Activated CD8-positive, alpha-beta T cell treated with anti-CD3 and anti-CD28 coated beads for 36 hours (primary cell): ENCODE measurements around the gene TAF1D. TPM values are rescaled to one million over a fixed set of nuclear protein-coding genes. Genes with fewer than 3 reads are reported as not detected.

ENCODE experiments used
- ATAC-seq: fragments of 200-7000 bp; cut with Tn5 transposase; one replicate; pipeline ENCODE4 v1.10.0; 2021; ENCODE audit warnings: mild to moderate bottlenecking, moderate library complexity
- CTCF ChIA-PET: fragments of 350-600 bp; sonication (Branson Sonifier 250); formaldehyde crosslinking; loops from one replicate; lab custom pipeline; 2021; ENCODE audit warnings: antibody characterized with exemption; lab: Charles Lee
- POLR2A ChIA-PET: fragments of 350-600 bp; sonication (Branson Sonifier 250); formaldehyde crosslinking; loops from one replicate; lab custom pipeline; 2021; ENCODE audit warnings: antibody characterized with exemption; lab: Charles Lee
- DNase-seq: peaks from one replicate; pipeline ENCODE4 v3.0.0-alpha.2; 2020
- H3K27ac Mint-ChIP-seq: one replicate; pipeline ENCODE4 v1.8.0; 2021; ENCODE audit warnings: mild to moderate bottlenecking, mixed read lengths
- H3K27me3 Mint-ChIP-seq: one replicate; pipeline ENCODE4 v1.8.0; 2021; ENCODE audit warnings: mixed read lengths
- H3K36me3 Mint-ChIP-seq: one replicate; pipeline ENCODE4 v1.8.0; 2021; ENCODE audit warnings: low read depth, mixed read lengths
- H3K4me1 Mint-ChIP-seq: one replicate; pipeline ENCODE4 v1.8.0; 2021; ENCODE audit warnings: low read depth, mixed read lengths
- H3K4me3 Mint-ChIP-seq: one replicate; pipeline ENCODE4 v1.8.0; 2021; ENCODE audit warnings: mild to moderate bottlenecking, moderate library complexity, mixed read lengths
- H3K9me3 Mint-ChIP-seq: one replicate; pipeline ENCODE4 v1.8.0; 2021; ENCODE audit warnings: mixed read lengths
- CTCF ChIP-seq: fragments of 200-600 bp; IDR thresholded peaks from one replicate; pipeline ENCODE4 v1.8.0; 2022; ENCODE audit warnings: antibody characterized with exemption, mild to moderate bottlenecking
- intact Hi-C: fragments of 100-400 bp; cut with micrococcal nuclease; formaldehyde crosslinking; loops from one replicate; pipeline ENCODE4 v1.10.0; 2022
- microRNA-seq: library from miRNA; unstranded; fragments of <30 nt; microRNA quantifications from one replicate; pipeline ENCODE4 v1.2.0, GENCODE V29; 2022; ENCODE audit warnings: borderline microRNAs expressed, borderline replicate concordance
- total RNA-seq, 2 experiments: library from RNA; stranded (reverse); gene quantifications; one replicate each; pipeline ENCODE4 v1.2.3, GENCODE V29; 2021

Gene TAF1D
- total RNA-seq, 2 experiments from 2014 or later, result 334 to 344 TPM

GRCh38 chr11:93686226-93686625 is 55.1 kb downstream of the TAF1D start:
- H3K27me3 Mint-ChIP-seq, result no peaks in the 10 kb centered on the region
- ChIA-PET POLR2A (no interaction called here), CTCF (no interaction called here)
- DNase-seq (no peak), ATAC-seq (no peak)
- H3K4me3 Mint-ChIP-seq, result no peak overlapping the region
- no peak for TF ChIP-seq CTCF
- no peak overlapping the region for H3K27ac Mint-ChIP-seq
- H3K36me3 Mint-ChIP-seq, result peaks cover 69% of the 10 kb centered on the region
- H3K9me3 Mint-ChIP-seq, result no peaks in the 10 kb centered on the region
- intact Hi-C loops, result no loop called here
- peaks cover 14% of the 10 kb centered on the region for H3K4me1 Mint-ChIP-seq

Small RNA genes lying within 50 kb of the gene (microRNA-seq; reads per million reads assigned to microRNA genes)
- 19.7 reads per million, percentile 46 among the genes with 10 or more reads in this experiment for gene MIR1304

Other genes starting within 250 kb of the TAF1D start
- 1 to 10 TPM; 5.0 to 9.4 TPM for gene SMCO4, start 198.1 kb downstream of the TAF1D start, total RNA-seq
- 10 to 100 TPM; 25.4 to 26.5 TPM for gene CEP295, start 79.8 kb downstream of the TAF1D start, total RNA-seq
- gene C11orf54, start 177 bp upstream of the TAF1D start, total RNA-seq, result 10 to 100 TPM; 17.0 to 18.9 TPM
- gene MED17, start 42.8 kb upstream of the TAF1D start, total RNA-seq, result 10 to 100 TPM; 30.1 to 31.3 TPM
- gene VSTM5, start 109.1 kb upstream of the TAF1D start, total RNA-seq, result not detected